Chondrocyte (in vitro differentiated cells): ENCODE measurements around the gene ACAD9. TPM values are rescaled to one million over a fixed set of nuclear protein-coding genes. Genes with fewer than 3 reads are reported as not detected.

Source experiments
- DNase-seq: peaks from one replicate; pipeline ENCODE4 v3.0.0; 2021; ENCODE audit warnings: mixed read lengths, low spot score
- H3K27ac Mint-ChIP-seq: one replicate; pipeline ENCODE4 v1.8.0; 2021; ENCODE audit warnings: mild to moderate bottlenecking, moderate library complexity, mixed read lengths; ENCODE audit not compliant: unreplicated experiment
- H3K27me3 Mint-ChIP-seq: 2 replicates; pipeline ENCODE4 v1.8.0; 2021; ENCODE audit warnings: low read depth, mixed read lengths
- H3K36me3 Mint-ChIP-seq: 2 replicates; pipeline ENCODE4 v1.8.0; 2021; ENCODE audit warnings: low read depth, mixed read lengths
- H3K4me1 Mint-ChIP-seq: 2 replicates; pipeline ENCODE4 v1.8.0; 2021; ENCODE audit warnings: low read depth, mild to moderate bottlenecking, mixed read lengths
- H3K4me3 Mint-ChIP-seq: one replicate; pipeline ENCODE4 v1.8.0; 2021; ENCODE audit warnings: mild to moderate bottlenecking, moderate library complexity, mixed read lengths; ENCODE audit not compliant: unreplicated experiment
- H3K9me3 Mint-ChIP-seq: 2 replicates; pipeline ENCODE4 v1.8.0; 2021; ENCODE audit warnings: low read depth, mixed read lengths
- total RNA-seq: library from RNA; stranded (reverse); gene quantifications from 3 replicates; pipeline ENCODE4 v1.2.1, GENCODE V29; 2021
- TF ChIP-seq, protein P1 (sequence below): fragments of 200-600 bp; sonication (generic); IDR thresholded peaks from 2 replicates; pipeline ENCODE4 v1.5.0; 2021; ENCODE audit warnings: antibody characterized with exemption, mild to moderate bottlenecking, moderate library complexity

Gene ACAD9
- total RNA-seq, 1 donor from 2014 or later: 33.9 TPM

DNA sequence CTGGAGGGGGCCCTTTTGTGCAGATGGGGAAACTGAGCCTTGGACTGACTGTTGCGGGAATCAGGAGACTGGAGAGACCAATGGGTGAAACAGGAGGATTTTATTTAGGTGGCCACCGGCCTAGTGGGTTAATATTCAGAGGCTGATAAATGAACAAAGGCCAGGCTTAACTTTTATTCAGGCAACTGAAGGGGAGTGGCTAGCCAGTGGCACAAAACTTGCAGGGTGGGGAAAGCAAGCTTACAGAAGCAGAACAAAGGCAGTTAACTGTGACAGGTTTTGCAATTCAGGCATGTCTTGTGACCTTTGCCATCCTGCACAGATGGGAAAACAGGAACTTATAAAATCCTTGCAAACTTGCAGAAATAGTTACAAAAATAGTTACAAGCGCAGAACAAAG lies 24.9 kb upstream of the ACAD9 start:
- Mint-ChIP-seq H3K9me3 (peaks cover 26% of the 10 kb centered on the region), H3K4me3 (no peak overlapping the region), H3K27ac (no peak overlapping the region), H3K4me1 (no peaks in the 10 kb centered on the region), H3K36me3 (peaks cover 11% of the 10 kb centered on the region), H3K27me3 (no peaks in the 10 kb centered on the region)
- no peak for DNase-seq
- TF ChIP-seq, protein P1, sequence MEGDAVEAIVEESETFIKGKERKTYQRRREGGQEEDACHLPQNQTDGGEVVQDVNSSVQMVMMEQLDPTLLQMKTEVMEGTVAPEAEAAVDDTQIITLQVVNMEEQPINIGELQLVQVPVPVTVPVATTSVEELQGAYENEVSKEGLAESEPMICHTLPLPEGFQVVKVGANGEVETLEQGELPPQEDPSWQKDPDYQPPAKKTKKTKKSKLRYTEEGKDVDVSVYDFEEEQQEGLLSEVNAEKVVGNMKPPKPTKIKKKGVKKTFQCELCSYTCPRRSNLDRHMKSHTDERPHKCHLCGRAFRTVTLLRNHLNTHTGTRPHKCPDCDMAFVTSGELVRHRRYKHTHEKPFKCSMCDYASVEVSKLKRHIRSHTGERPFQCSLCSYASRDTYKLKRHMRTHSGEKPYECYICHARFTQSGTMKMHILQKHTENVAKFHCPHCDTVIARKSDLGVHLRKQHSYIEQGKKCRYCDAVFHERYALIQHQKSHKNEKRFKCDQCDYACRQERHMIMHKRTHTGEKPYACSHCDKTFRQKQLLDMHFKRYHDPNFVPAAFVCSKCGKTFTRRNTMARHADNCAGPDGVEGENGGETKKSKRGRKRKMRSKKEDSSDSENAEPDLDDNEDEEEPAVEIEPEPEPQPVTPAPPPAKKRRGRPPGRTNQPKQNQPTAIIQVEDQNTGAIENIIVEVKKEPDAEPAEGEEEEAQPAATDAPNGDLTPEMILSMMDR: no peak

DNA sequence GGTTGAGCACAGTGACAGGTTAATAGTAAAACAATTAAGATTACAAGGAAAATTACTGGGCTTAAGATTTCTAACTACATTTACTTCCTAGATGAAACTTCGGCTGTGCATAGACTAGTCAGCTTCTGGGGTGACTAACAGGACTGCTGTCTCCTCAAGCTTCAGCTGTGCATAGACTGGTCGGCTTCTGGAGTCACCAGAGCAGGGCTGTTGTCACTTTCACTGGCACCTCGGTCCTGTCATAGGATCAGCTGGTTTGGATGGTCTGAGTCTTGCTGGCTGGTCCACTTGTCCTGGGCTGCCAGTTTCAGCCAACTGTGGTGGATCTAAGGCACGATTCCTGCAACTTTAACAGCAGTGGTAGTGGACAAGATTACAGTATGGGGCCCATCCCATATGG lies 23.9 kb upstream of the ACAD9 start:
- no peaks in the 10 kb centered on the region for H3K27me3 Mint-ChIP-seq
- TF ChIP-seq, protein P1: no peak
- DNase-seq: no peak
- peaks cover 36% of the 10 kb centered on the region for H3K9me3 Mint-ChIP-seq
- no peaks in the 10 kb centered on the region for H3K4me1 Mint-ChIP-seq
- peaks cover 13% of the 10 kb centered on the region for H3K36me3 Mint-ChIP-seq
- no peak overlapping the region for H3K27ac Mint-ChIP-seq
- H3K4me3 Mint-ChIP-seq: no peak overlapping the region

DNA sequence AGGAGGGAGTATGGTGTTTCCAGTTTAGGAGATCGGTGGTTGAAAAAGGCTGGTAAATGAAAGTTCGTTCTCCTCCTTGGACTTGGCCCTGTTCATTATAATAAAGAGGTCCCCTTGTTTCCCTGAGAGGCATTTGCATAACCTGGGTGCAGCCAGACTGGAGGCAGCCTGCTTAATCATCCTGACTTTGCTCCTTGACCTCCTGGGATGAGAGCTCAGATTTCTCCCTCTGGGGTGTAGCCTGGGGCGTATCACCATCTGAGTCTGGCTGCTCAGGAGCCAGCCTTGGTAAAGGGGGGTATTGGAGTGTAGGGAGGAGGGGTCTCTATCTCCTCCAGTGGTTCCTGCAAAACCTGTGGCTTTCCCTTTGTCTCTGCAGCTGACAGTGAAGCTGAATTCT lies 21.3 kb upstream of the ACAD9 start:
- Mint-ChIP-seq H3K36me3 (peaks cover 13% of the 10 kb centered on the region), H3K27ac (no peak overlapping the region), H3K4me3 (no peak overlapping the region), H3K9me3 (peaks cover 37% of the 10 kb centered on the region), H3K27me3 (no peaks in the 10 kb centered on the region), H3K4me1 (no peaks in the 10 kb centered on the region)
- TF ChIP-seq, protein P1: no peak
- DNase-seq: no peak

DNA sequence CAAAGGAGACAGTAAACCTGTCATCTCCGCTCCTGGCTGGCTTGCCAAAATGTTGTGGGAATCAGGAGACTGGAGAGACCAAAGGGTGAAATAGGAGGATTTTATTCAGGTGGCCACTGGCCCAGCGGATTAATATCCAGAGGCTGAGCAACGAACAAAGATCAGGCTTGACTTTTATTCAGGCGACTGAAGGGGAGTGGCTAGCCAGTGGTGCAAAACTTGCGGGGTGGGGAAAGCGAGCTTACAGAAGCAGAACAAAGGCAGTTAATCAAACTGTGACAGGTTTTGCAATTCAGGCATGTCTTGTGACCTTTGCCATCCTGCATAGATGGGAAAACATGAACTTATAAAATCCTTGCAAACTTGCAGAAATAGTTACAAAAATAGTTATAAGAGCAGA lies 19.8 kb upstream of the ACAD9 start:
- Mint-ChIP-seq H3K9me3 (peaks cover 28% of the 10 kb centered on the region), H3K4me1 (no peaks in the 10 kb centered on the region), H3K27ac (no peak overlapping the region), H3K36me3 (peaks cover 10% of the 10 kb centered on the region), H3K4me3 (no peak overlapping the region), H3K27me3 (no peaks in the 10 kb centered on the region)
- no peak for DNase-seq
- TF ChIP-seq, protein P1: no peak

DNA sequence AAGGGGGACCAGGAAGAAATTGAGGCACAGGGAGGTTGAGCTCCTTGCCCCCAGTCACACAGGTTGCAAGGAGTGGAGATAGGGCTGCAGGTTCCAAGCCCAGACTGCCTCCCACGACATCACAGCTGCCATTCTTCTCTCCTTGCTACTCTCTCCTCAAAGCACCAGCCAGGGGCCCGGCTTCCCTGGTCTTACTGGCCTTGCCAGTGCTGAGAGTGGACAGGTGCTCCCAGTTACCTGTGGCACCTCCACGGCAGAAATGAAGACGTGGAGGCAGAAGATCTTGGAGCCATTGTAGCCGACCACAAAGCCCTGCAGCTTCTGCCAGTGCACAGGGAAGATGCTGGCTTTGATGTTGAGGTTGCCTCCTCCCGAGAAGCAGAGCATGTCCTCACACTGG lies 17.9 kb upstream of the ACAD9 start:
- Mint-ChIP-seq H3K27me3 (no peaks in the 10 kb centered on the region), H3K4me3 (no peak overlapping the region), H3K27ac (no peak overlapping the region), H3K36me3 (peaks cover 10% of the 10 kb centered on the region), H3K9me3 (peaks cover 27% of the 10 kb centered on the region), H3K4me1 (peaks cover 6% of the 10 kb centered on the region)
- DNase-seq: no peak
- TF ChIP-seq, protein P1: no peak
